ENCODE data around the gene ARHGEF11. TPM values are rescaled to one million over a fixed set of nuclear protein-coding genes. Genes with fewer than 3 reads are reported as not detected.

Gene ARHGEF11
- total RNA-seq, 1 experiment from 2014 or later, result 38.1 TPM

- no peak for TF ChIP-seq GTF2I (CRISPR knock-in tag; conservative IDR thresholded peaks at IDR 0.05)
Measured at GRCh38 chr1:157033357-157033876, 12.1 kb downstream of the ARHGEF11 start (continued).

- TF ChIP-seq, protein P1, sequence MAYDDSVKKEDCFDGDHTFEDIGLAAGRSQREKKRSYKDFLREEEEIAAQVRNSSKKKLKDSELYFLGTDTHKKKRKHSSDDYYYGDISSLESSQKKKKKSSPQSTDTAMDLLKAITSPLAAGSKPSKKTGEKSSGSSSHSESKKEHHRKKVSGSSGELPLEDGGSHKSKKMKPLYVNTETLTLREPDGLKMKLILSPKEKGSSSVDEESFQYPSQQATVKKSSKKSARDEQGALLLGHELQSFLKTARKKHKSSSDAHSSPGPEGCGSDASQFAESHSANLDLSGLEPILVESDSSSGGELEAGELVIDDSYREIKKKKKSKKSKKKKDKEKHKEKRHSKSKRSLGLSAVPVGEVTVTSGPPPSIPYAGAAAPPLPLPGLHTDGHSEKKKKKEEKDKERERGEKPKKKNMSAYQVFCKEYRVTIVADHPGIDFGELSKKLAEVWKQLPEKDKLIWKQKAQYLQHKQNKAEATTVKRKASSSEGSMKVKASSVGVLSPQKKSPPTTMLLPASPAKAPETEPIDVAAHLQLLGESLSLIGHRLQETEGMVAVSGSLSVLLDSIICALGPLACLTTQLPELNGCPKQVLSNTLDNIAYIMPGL (CRISPR knock-in tag; IDR thresholded peaks at IDR 0.05), result no peak
- TF ChIP-seq E2F4 (CRISPR knock-in tag; IDR thresholded peaks at IDR 0.05; ENCODE audit: borderline replicate concordance, low read depth), result no peak
- no peak for TF ChIP-seq ZNF138 (CRISPR knock-in tag; conservative IDR thresholded peaks at IDR 0.05)
- TF ChIP-seq, protein P2, sequence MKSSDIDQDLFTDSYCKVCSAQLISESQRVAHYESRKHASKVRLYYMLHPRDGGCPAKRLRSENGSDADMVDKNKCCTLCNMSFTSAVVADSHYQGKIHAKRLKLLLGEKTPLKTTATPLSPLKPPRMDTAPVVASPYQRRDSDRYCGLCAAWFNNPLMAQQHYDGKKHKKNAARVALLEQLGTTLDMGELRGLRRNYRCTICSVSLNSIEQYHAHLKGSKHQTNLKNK (CRISPR knock-in tag; IDR thresholded peaks at IDR 0.05), result no peak
- no peak for TF ChIP-seq E2F1 (CRISPR knock-in tag; IDR thresholded peaks at IDR 0.05)
- no peaks in the 10 kb centered on the region for H3K36me3 Mint-ChIP-seq
- no peak overlapping the region for H3K27ac Mint-ChIP-seq
Measured at GRCh38 chr1:157032303-157032702, 13.2 kb downstream of the ARHGEF11 start.

DNA sequence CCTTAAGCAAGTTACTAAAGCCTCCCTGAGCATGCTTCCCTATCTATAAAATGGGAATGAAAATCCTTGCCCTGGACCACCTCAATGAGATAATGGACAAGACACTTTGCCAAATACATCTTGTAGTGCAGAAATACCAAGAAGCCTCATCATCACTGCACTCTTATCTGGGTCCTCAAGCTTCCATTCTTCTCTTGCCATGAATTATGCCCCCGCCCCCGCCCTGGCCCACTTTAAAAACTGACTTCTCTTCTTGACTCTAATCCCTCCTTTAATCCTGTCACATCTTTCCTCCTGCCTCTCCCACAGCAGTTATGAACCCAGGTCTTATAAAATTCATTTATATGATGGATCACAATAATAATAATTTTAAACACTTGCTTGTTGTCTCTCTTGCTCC, 14.8 kb downstream of the ARHGEF11 start:
- Mint-ChIP-seq H3K4me1 (peaks cover 13% of the 10 kb centered on the region), H3K27ac (no peak overlapping the region), H3K27me3 (ENCODE audit: low read depth) (no peaks in the 10 kb centered on the region), H3K36me3 (no peaks in the 10 kb centered on the region), H3K4me3 (no peak overlapping the region), H3K9me3 (no peaks in the 10 kb centered on the region)
- ATAC-seq (no peak), DNase-seq (ENCODE audit: low spot score) (no peak)
- ChIA-PET POLR2A (no interaction called here), CTCF (no interaction called here)
- TF ChIP-seq ZNF232 (CRISPR knock-in tag; IDR thresholded peaks at IDR 0.05) (no peak), GTF2I (CRISPR knock-in tag; conservative IDR thresholded peaks at IDR 0.05) (no peak), NFE2L1 (CRISPR knock-in tag; IDR thresholded peaks at IDR 0.05) (no peak), SP1 (CRISPR knock-in tag; conservative IDR thresholded peaks at IDR 0.05) (no peak), ZSCAN18 (CRISPR knock-in tag; IDR thresholded peaks at IDR 0.05) (no peak), ZNF423 (CRISPR knock-in tag; IDR thresholded peaks at IDR 0.05) (no peak), JUN (CRISPR knock-in tag; IDR thresholded peaks at IDR 0.05) (no peak), GRHL2 (CRISPR knock-in tag; IDR thresholded peaks at IDR 0.05; ENCODE audit: insufficient replicate concordance, severe bottlenecking) (no peak)
- TF ChIP-seq, protein P3, sequence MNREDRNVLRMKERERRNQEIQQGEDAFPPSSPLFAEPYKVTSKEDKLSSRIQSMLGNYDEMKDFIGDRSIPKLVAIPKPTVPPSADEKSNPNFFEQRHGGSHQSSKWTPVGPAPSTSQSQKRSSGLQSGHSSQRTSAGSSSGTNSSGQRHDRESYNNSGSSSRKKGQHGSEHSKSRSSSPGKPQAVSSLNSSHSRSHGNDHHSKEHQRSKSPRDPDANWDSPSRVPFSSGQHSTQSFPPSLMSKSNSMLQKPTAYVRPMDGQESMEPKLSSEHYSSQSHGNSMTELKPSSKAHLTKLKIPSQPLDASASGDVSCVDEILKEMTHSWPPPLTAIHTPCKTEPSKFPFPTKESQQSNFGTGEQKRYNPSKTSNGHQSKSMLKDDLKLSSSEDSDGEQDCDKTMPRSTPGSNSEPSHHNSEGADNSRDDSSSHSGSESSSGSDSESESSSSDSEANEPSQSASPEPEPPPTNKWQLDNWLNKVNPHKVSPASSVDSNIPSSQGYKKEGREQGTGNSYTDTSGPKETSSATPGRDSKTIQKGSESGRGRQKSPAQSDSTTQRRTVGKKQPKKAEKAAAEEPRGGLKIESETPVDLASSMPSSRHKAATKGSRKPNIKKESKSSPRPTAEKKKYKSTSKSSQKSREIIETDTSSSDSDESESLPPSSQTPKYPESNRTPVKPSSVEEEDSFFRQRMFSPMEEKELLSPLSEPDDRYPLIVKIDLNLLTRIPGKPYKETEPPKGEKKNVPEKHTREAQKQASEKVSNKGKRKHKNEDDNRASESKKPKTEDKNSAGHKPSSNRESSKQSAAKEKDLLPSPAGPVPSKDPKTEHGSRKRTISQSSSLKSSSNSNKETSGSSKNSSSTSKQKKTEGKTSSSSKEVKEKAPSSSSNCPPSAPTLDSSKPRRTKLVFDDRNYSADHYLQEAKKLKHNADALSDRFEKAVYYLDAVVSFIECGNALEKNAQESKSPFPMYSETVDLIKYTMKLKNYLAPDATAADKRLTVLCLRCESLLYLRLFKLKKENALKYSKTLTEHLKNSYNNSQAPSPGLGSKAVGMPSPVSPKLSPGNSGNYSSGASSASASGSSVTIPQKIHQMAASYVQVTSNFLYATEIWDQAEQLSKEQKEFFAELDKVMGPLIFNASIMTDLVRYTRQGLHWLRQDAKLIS (CRISPR knock-in tag; IDR thresholded peaks at IDR 0.05; ENCODE audit: borderline replicate concordance), result no peak
- TF ChIP-seq, protein P4, sequence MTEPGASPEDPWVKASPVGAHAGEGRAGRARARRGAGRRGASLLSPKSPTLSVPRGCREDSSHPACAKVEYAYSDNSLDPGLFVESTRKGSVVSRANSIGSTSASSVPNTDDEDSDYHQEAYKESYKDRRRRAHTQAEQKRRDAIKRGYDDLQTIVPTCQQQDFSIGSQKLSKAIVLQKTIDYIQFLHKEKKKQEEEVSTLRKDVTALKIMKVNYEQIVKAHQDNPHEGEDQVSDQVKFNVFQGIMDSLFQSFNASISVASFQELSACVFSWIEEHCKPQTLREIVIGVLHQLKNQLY (CRISPR knock-in tag; IDR thresholded peaks at IDR 0.05), result no peak
- TF ChIP-seq, protein P5, sequence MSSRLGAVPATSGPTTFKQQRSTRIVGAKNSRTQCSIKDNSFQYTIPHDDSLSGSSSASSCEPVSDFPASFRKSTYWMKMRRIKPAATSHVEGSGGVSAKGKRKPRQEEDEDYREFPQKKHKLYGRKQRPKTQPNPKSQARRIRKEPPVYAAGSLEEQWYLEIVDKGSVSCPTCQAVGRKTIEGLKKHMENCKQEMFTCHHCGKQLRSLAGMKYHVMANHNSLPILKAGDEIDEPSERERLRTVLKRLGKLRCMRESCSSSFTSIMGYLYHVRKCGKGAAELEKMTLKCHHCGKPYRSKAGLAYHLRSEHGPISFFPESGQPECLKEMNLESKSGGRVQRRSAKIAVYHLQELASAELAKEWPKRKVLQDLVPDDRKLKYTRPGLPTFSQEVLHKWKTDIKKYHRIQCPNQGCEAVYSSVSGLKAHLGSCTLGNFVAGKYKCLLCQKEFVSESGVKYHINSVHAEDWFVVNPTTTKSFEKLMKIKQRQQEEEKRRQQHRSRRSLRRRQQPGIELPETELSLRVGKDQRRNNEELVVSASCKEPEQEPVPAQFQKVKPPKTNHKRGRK (CRISPR knock-in tag; IDR thresholded peaks at IDR 0.05; ENCODE audit: borderline replicate concordance), result no peak
- TF ChIP-seq, protein P6, sequence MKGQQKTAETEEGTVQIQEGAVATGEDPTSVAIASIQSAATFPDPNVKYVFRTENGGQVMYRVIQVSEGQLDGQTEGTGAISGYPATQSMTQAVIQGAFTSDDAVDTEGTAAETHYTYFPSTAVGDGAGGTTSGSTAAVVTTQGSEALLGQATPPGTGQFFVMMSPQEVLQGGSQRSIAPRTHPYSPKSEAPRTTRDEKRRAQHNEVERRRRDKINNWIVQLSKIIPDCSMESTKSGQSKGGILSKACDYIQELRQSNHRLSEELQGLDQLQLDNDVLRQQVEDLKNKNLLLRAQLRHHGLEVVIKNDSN (CRISPR knock-in tag; IDR thresholded peaks at IDR 0.05), result no peak

More at GRCh38 chr1:157032303-157032702, 13.2 kb downstream of the ARHGEF11 start:
- Mint-ChIP-seq H3K27me3 (ENCODE audit: low read depth) (no peaks in the 10 kb centered on the region), H3K9me3 (no peaks in the 10 kb centered on the region), H3K4me3 (no peak overlapping the region), H3K4me1 (peaks cover 13% of the 10 kb centered on the region)
- no peak for ATAC-seq
- no peak for DNase-seq (ENCODE audit: low spot score)
- ChIA-PET CTCF (no interaction called here), POLR2A (no interaction called here)
